Measurements from ENCODE around the gene PDXDC1. TPM values are rescaled to one million over a fixed set of nuclear protein-coding genes. Genes with fewer than 3 reads are reported as not detected.
A peak's percentile ranks its signal among the peaks of the same experiment; 100 is the strongest.
"Not testable (repeated sequence)": the region's sequence is repeated elsewhere in the genome, so short reads cannot be mapped to it uniquely, and the experiment has no call there.

Gene PDXDC1
- total RNA-seq, 3 donors from 2014 or later: 161 to 258 (median 233) TPM

GRCh38 chr16:15145418-15146263 lies 170.8 kb downstream of the PDXDC1 start:
- intact Hi-C loops (cut with DNase I, micrococcal nuclease); ATAC-seq; H3K9me3 ChIP-seq; H3K4me3 ChIP-seq; H3K4me1 ChIP-seq (ENCODE audit: low read depth); DNase-seq; H3K36me3 ChIP-seq (ENCODE audit: low read depth): not testable (repeated sequence)

GRCh38 chr16:15146264-15146662 lies 171.4 kb downstream of the PDXDC1 start:
- H3K36me3 ChIP-seq (ENCODE audit: low read depth); ATAC-seq; H3K4me1 ChIP-seq (ENCODE audit: low read depth); H3K9me3 ChIP-seq; DNase-seq; intact Hi-C loops (cut with DNase I, micrococcal nuclease); H3K4me3 ChIP-seq: not testable (repeated sequence)

- ATAC-seq; H3K4me1 ChIP-seq (ENCODE audit: low read depth); H3K36me3 ChIP-seq (ENCODE audit: low read depth); H3K4me3 ChIP-seq; H3K9me3 ChIP-seq; intact Hi-C loops (cut with DNase I, micrococcal nuclease); DNase-seq: not testable (repeated sequence)
Observed at GRCh38 chr16:15148831-15149230, 174.0 kb downstream of the PDXDC1 start.

- H3K4me3 ChIP-seq; H3K4me1 ChIP-seq (ENCODE audit: low read depth); DNase-seq; H3K9me3 ChIP-seq; intact Hi-C loops (cut with DNase I, micrococcal nuclease); H3K36me3 ChIP-seq (ENCODE audit: low read depth); ATAC-seq: not testable (repeated sequence)
Observed at GRCh38 chr16:15149260-15149659, 174.4 kb downstream of the PDXDC1 start.

- H3K4me1 ChIP-seq (ENCODE audit: low read depth); intact Hi-C loops (cut with DNase I, micrococcal nuclease); H3K36me3 ChIP-seq (ENCODE audit: low read depth); H3K4me3 ChIP-seq; ATAC-seq; H3K9me3 ChIP-seq: not testable (repeated sequence)
- DNase-seq: peak; percentile 39 to 65 (median 58)
Observed at GRCh38 chr16:15154005-15154404, 179.2 kb downstream of the PDXDC1 start.

- DNase-seq (peak; percentile 92 to 94 (median 94)), ATAC-seq (peak; percentile 100)
- H3K36me3 ChIP-seq (ENCODE audit: low read depth); intact Hi-C loops (cut with DNase I, micrococcal nuclease); H3K9me3 ChIP-seq; H3K4me1 ChIP-seq (ENCODE audit: low read depth); H3K4me3 ChIP-seq: not testable (repeated sequence)
Observed at GRCh38 chr16:15154650-15155562, 180.1 kb downstream of the PDXDC1 start.

- ATAC-seq; H3K9me3 ChIP-seq; DNase-seq; H3K4me3 ChIP-seq; H3K4me1 ChIP-seq (ENCODE audit: low read depth); intact Hi-C loops (cut with DNase I, micrococcal nuclease); H3K36me3 ChIP-seq (ENCODE audit: low read depth): not testable (repeated sequence)
Observed at GRCh38 chr16:15157644-15158043, 182.8 kb downstream of the PDXDC1 start.

- H3K36me3 ChIP-seq (ENCODE audit: low read depth); H3K4me3 ChIP-seq; ATAC-seq; H3K9me3 ChIP-seq; H3K4me1 ChIP-seq (ENCODE audit: low read depth); DNase-seq; intact Hi-C loops (cut with DNase I, micrococcal nuclease): not testable (repeated sequence)
Observed at GRCh38 chr16:15159671-15160070, 184.8 kb downstream of the PDXDC1 start.

GRCh38 chr16:15160571-15160970 lies 185.7 kb downstream of the PDXDC1 start:
- H3K36me3 ChIP-seq (ENCODE audit: low read depth); ATAC-seq; H3K9me3 ChIP-seq; intact Hi-C loops (cut with DNase I, micrococcal nuclease); H3K4me3 ChIP-seq; H3K4me1 ChIP-seq (ENCODE audit: low read depth); DNase-seq: not testable (repeated sequence)

- H3K4me1 ChIP-seq (ENCODE audit: low read depth); H3K4me3 ChIP-seq; H3K36me3 ChIP-seq (ENCODE audit: low read depth); H3K9me3 ChIP-seq; intact Hi-C loops (cut with DNase I, micrococcal nuclease); DNase-seq; ATAC-seq: not testable (repeated sequence)
Observed at GRCh38 chr16:15163055-15163454, 188.2 kb downstream of the PDXDC1 start.

GRCh38 chr16:15166177-15166576 lies 191.4 kb downstream of the PDXDC1 start:
- DNase-seq; H3K4me3 ChIP-seq; H3K9me3 ChIP-seq; H3K4me1 ChIP-seq (ENCODE audit: low read depth); ATAC-seq; intact Hi-C loops (cut with DNase I, micrococcal nuclease); H3K36me3 ChIP-seq (ENCODE audit: low read depth): not testable (repeated sequence)

GRCh38 chr16:15168303-15168702 lies 193.5 kb downstream of the PDXDC1 start:
- H3K36me3 ChIP-seq (ENCODE audit: low read depth); H3K9me3 ChIP-seq; ATAC-seq; DNase-seq; H3K4me3 ChIP-seq; H3K4me1 ChIP-seq (ENCODE audit: low read depth); intact Hi-C loops (cut with DNase I, micrococcal nuclease): not testable (repeated sequence)

GRCh38 chr16:15168953-15169652 lies 194.3 kb downstream of the PDXDC1 start:
- H3K4me3 ChIP-seq; H3K4me1 ChIP-seq (ENCODE audit: low read depth); DNase-seq; ATAC-seq; H3K36me3 ChIP-seq (ENCODE audit: low read depth); intact Hi-C loops (cut with DNase I, micrococcal nuclease); H3K9me3 ChIP-seq: not testable (repeated sequence)

GRCh38 chr16:15179909-15180308 lies 205.1 kb downstream of the PDXDC1 start:
- DNase-seq; H3K4me3 ChIP-seq; ATAC-seq; H3K9me3 ChIP-seq; H3K4me1 ChIP-seq (ENCODE audit: low read depth); intact Hi-C loops (cut with DNase I, micrococcal nuclease); H3K36me3 ChIP-seq (ENCODE audit: low read depth): not testable (repeated sequence)
